LNCaP clone FGC (cell line): ENCODE data around the gene SPEN.
"Not testable (repeated sequence)": the region's sequence is repeated elsewhere in the genome, so short reads cannot be mapped to it uniquely, and the experiment has no call there.

Source experiments
- DNase-seq: peaks from one replicate; pipeline ENCODE4 v3.0.0-alpha.2; 2011; ENCODE audit warnings: low read depth
- H3K4me3 ChIP-seq: 2 replicates; pipeline ENCODE4 v1.5.1; 2011; ENCODE audit warnings: mild to moderate bottlenecking, low read depth, low read length, control low read depth
- TF ChIP-seq, protein P1 (sequence below): IDR thresholded peaks from 2 replicates; pipeline ENCODE4 v1.5.1; 2012; ENCODE audit warnings: mild to moderate bottlenecking; ENCODE audit not compliant: control insufficient read depth, insufficient read depth; ENCODE audit errors: extremely low read depth

The SPEN gene

DNA sequence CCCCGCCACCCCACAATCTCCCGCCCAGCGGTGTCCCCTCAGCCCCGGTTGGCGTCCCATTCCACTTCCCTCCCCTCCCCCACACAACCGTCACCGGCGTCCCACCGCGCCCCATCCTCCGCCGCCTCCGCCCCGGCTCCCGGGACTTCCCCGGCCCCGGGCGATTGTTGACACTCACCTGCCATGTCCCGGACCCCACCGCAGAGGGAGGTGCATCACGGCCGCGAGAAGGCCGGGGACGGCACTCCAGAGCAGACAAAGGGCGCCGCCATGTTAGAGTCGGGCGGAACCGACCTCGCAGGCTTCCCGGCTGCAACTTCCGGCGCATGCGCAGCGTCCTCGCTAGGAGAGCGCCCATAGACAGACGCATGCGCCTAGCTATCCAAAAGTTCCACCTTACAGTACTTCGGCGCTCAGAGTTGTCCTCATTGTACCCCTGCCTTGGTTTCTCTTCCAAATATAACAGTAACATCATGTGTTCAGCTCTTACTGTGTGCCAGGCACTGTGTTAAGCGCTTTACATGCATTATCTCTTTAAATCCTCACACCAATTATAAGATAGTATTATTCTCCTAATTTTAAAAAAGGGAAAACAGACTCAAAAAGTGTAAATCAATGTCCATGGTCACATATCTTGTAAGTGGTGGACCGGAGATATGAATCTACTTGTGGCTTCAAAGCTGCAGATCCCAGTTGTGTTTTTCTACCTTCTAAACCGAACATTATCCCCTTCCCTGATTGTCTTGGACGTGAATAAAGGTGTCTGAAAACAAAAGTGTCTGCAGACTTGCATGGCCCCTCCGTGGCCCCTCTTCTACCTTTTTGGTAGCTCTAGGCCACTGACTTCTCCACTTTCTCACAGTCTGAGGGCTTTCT lies 128.5 kb downstream of the SPEN start, which contains the start of gene ZBTB17:
ZBTB17 (minus strand) TSS at position 297 of the 876 bp plus-strand sequence. CDS start 27,606 bp downstream, outside the sequence.
- DNase-seq: peak; percentile 56
- TF ChIP-seq, protein P1, sequence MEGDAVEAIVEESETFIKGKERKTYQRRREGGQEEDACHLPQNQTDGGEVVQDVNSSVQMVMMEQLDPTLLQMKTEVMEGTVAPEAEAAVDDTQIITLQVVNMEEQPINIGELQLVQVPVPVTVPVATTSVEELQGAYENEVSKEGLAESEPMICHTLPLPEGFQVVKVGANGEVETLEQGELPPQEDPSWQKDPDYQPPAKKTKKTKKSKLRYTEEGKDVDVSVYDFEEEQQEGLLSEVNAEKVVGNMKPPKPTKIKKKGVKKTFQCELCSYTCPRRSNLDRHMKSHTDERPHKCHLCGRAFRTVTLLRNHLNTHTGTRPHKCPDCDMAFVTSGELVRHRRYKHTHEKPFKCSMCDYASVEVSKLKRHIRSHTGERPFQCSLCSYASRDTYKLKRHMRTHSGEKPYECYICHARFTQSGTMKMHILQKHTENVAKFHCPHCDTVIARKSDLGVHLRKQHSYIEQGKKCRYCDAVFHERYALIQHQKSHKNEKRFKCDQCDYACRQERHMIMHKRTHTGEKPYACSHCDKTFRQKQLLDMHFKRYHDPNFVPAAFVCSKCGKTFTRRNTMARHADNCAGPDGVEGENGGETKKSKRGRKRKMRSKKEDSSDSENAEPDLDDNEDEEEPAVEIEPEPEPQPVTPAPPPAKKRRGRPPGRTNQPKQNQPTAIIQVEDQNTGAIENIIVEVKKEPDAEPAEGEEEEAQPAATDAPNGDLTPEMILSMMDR: no peak
- H3K4me3 ChIP-seq: peak within 1 kb of the TSS; percentile 62

DNA sequence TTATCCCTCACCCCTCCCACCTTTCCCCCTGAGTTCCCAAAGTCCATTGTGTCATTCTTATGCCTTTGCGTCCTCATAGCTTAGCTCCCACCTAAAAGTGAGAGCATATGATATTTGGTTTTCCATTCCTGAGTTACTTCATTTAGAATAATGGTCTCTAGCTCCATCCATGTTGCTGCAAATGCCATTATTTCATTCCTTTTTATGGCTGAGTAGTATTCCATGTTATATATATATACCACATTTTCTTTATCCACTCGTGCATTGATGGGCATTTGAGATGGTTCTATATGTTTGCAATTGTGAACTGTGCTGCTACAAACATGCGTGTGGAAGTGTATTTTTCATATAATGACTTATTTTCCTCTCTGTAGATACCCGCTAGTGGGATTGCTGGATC lies 130.4 kb downstream of the SPEN start:
- H3K4me3 ChIP-seq, DNase-seq: not testable (repeated sequence)

DNA sequence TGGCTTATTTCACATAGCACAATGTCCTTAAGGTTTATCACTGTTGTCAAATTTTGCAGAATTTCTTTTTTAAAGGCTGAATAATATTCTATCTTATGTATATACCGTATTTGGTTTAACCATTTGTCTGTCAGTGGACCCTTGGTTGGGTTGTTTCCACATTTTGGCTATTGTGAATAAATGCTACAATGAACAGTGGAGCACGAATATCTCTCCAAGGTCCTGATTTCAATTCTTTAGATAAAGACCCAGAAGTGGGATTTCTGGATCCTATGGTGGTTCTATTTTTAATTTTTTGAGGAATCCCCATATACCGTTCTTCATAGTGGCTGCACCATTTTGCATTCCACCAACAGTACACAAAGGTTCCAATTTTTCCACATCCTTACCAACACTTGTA lies 134.2 kb downstream of the SPEN start:
- TF ChIP-seq, protein P1: no peak
- DNase-seq: no peak
- no peak overlapping the region for H3K4me3 ChIP-seq

DNA sequence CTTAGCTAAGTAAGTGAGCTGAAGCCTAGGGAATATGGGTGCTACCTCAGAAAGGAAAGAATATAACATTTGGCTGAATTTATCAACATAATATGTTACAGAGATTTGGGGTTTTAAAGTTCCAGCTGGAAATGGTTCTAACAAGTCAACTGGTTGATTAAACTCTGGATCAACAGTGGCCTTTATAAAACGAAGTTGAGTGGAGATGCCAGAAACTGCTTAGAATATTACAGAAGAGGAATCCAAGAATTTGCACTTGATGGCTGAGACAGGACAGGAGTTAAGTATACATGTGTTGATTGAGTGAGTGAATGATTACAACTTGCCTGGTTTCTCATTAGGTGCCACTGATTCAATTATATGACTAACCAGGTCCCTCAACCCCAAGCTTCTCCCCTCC lies 135.8 kb downstream of the SPEN start:
- no peak overlapping the region for H3K4me3 ChIP-seq
- TF ChIP-seq, protein P1: no peak
- no peak for DNase-seq

DNA sequence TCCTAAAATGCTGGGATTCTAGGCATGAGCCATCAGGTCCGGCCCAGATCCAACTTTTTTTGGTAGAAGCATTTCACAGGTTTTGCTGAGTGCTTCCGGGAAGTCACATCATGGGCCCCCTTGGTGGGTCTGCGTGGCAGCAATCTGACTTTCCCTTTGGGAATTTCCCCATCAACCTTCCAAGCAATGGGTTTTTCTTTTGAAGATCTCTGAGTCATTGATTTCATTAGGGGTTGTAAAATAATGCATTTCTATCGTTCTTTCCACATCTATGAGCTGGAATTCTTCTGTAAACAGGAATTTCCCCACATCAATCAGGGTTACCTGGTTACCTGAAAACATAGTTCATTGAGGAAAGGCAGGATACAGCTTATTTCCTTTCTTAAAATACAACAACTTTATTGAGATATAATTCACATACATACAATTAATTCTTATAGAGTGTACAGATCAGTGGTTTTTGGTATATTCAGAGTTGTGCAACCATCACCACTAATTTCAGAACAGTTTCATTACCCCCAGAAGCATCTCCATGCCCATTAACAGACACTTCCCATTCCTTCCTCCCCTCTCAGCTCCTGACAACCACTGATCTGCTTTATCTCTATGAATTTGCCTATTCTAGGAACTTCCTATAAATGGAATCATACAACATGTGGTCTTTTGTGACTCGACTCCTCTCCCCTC lies 138.2 kb downstream of the SPEN start:
- TF ChIP-seq, protein P1: no peak
- DNase-seq: no peak
- no peak overlapping the region for H3K4me3 ChIP-seq

DNA sequence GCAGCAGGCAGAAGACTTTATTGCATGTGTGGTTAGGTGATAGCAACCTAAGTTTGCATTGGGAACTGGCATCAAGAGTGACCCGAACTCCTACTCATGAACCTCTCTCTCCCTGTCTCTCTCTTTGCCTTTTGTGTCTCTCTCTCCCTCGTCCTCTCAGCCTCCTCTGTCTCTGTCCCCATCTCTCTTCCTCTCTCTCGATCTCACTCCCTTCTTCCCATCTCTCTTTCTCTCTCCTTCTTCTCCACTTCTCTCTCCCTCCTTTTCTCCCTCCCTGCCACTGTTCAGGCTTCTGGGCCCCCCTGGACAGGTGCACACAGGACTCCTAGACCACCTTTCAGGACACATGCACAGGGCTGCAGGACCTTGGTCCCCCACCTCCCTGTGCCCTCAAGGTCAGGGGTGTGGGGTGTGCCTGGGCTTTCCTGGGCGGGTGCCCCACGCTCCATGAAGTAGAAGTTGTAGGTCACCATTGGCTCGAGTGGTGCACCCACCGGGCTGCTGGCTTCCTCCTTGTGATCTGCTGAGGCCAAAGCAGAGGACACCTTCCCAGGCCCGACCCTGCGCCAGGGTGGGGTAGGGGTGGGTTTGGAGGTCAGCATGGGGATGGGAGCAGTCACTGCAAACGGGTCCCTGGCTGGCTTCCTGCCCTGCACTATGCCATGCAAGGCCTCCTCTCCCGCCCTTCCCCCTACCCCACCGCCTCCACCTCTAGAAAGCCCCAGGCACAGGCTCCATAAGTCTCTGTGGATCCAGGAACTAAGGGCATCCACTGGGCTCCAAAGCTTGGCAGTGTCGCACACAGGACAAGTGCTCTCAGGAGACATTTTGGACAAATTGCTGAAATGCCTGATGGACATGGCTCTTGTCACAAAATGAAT lies 141.6 kb downstream of the SPEN start:
- no peak for DNase-seq
- no peak overlapping the region for H3K4me3 ChIP-seq
- TF ChIP-seq, protein P1: no peak
